ENCODE results near the gene TRAPPC3L. TPM values are rescaled to one million over a fixed set of nuclear protein-coding genes. Genes with fewer than 3 reads are reported as not detected.
A peak's percentile ranks its signal among the peaks of the same experiment; 100 is the strongest.

The TRAPPC3L gene
- total and polyA plus RNA-seq, 9 of the 15 experiments (the other 6 are each of a cell fraction or from before 2014, with no cell fraction given), result not detected

- no peak for TF ChIP-seq MGA (IDR thresholded peaks at IDR 0.05)
- TF ChIP-seq CEBPG (CRISPR knock-in tag; IDR thresholded peaks at IDR 0.05), result no peak
- TF ChIP-seq CEBPG (tag; conservative IDR thresholded peaks at IDR 0.05 in 1 of 2, IDR thresholded peaks at IDR 0.05 in 1 of 2), result 0 out of 4 replicates have a peak, but pooled peaks of 1 of the 2 experiments have one; percentile 25
- no peak for TF ChIP-seq TRIM25 (IDR thresholded peaks at IDR 0.05; ENCODE audit: borderline replicate concordance)
- TF ChIP-seq MEF2D (tag; conservative IDR thresholded peaks at IDR 0.05; ENCODE audit: low read depth), result no peak
- TF ChIP-seq RAD51 (IDR thresholded peaks at IDR 0.05; ENCODE audit: borderline replicate concordance, low read depth), result no peak
- TF ChIP-seq ELK3 (CRISPR knock-in tag; IDR thresholded peaks at IDR 0.05), result no peak
- TF ChIP-seq MTA2 (IDR thresholded peaks at IDR 0.05; ENCODE audit: low read depth), result no peak
- no peak for TF ChIP-seq KLF13 (tag; IDR thresholded peaks at IDR 0.05; ENCODE audit: borderline replicate concordance, low read depth)
- TF ChIP-seq ZFP30 (CRISPR knock-in tag; IDR thresholded peaks at IDR 0.05; ENCODE audit: borderline replicate concordance), result no peak
- TF ChIP-seq ZNF384 (IDR thresholded peaks at IDR 0.05; ENCODE audit: low read depth, low read length), result 0 out of 2 replicates have a peak, but pooled peaks have one; percentile 32
- no peak for TF ChIP-seq ZNF449 (CRISPR knock-in tag; IDR thresholded peaks at IDR 0.05)
Measured at GRCh38 chr6:116536216-116536621, 9.3 kb downstream of the TRAPPC3L start (continued).
